ENCODE results near the gene EXD1. TPM values are rescaled to one million over a fixed set of nuclear protein-coding genes. Genes with fewer than 3 reads are reported as not detected.

EXD1 gene
- not detected in 2 replicates for total RNA-seq

GRCh38 chr15:41230650-41231421, at the start of gene EXD1, which contains the start of gene CHP1:
Gene EXD1 (minus strand): TSS chr15:41230757. CDS start chr15:41226575, 4,182 bp downstream.
Gene CHP1 (plus strand): TSS chr15:41231268. CDS start chr15:41231383, 115 bp downstream.

Other genes with a start within 250 kb of the EXD1 start
- gene INO80, start 114.5 kb downstream of the EXD1 start, total RNA-seq = 19.7 and 26.8 TPM in 2 replicates
- 147 TPM in 2 replicates for gene CHP1, start 511 bp upstream of the EXD1 start, total RNA-seq
- gene OIP5, start 101.8 kb upstream of the EXD1 start, total RNA-seq = 4.2 and 6.8 TPM in 2 replicates
- gene NUSAP1, start 102.1 kb upstream of the EXD1 start, total RNA-seq = 34.6 and 69.7 TPM in 2 replicates
- gene NDUFAF1, start 171.7 kb upstream of the EXD1 start, total RNA-seq = 18.9 and 19.0 TPM in 2 replicates
- gene RTF1, start 186.3 kb upstream of the EXD1 start, total RNA-seq = 26.1 and 32.5 TPM in 2 replicates